Measurements from ENCODE around the gene PIK3R2.

PIK3R2 gene

DNA sequence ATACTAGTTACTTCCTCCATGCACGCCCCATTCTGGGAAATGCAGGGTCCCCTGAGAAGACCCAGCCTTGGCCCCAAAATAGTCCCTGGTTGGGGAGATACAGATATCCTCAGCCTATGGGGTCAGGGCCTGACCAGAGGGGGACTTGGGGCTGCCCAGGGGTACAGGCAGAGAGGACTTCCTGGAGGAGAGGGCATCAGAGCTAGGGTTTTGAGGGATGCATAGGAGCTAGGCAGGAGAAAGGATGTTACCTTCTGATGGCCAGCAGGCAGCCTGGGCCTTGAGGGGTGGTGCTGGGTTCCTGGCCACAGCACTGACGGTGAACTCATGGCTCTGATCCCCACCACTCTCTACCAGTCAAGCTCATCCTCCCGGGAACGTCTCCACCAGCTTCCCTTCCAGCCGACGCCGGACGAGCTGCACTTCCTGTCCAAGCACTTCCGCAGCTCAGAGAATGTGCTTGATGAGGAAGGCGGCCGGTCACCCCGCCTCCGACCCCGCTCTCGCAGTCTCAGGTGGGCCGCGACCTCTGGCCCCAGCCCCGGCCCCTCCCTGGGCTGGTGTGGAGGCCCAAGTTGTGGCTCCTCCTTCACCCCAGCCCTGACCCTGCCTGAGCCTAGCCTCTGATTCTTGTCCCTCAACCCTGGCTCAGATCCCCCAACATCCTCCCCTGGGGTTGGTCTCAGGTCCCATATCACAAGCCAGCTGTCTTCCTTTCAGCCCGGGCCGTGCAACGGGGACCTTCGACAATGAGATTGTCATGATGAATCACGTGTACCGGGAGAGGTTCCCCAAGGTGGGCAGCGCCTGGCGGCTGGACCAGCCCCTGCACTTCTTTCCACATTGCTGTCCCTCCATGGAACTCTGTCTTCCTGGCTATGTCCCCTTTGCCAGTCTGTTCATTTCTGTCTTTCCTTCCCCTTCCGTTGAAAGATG is 29.8 kb upstream of the PIK3R2 start:
- no peak overlapping the region for H3K9ac ChIP-seq (ENCODE audit: low read length)

GRCh38 chr19:18123819-18124218 is 29.1 kb upstream of the PIK3R2 start:
- Histone ChIP-seq H3K27ac (ENCODE audit: low read depth, low read length, poor library complexity, severe bottlenecking) (no peak overlapping the region), H3K4me2 (ENCODE audit: low read length) (no peak overlapping the region), H3F3A (ENCODE audit: insufficient read depth, low read length) (no peaks in the 10 kb centered on the region), H2AFZ (ENCODE audit: low read length) (no peak overlapping the region), H4K20me1 (ENCODE audit: insufficient read depth, low read length) (no peaks in the 10 kb centered on the region), H3K9me3 (ENCODE audit: low read length) (no peaks in the 10 kb centered on the region), H3K36me3 (ENCODE audit: insufficient read depth, low read length) (peaks cover 51% of the 10 kb centered on the region), H3K79me2 (ENCODE audit: insufficient read depth, low read length) (no peaks in the 10 kb centered on the region), H3K4me1 (ENCODE audit: insufficient read depth, low read length, severe bottlenecking) (peaks cover 12% of the 10 kb centered on the region), H3K4me3 (ENCODE audit: low read depth, low read length, poor library complexity, severe bottlenecking) (no peak overlapping the region), H3K9me2 (ENCODE audit: low read depth, low read length) (no peaks in the 10 kb centered on the region), H3K9ac (ENCODE audit: low read length) (no peak overlapping the region), H3K27me3 (ENCODE audit: insufficient read depth, low read length) (no peaks in the 10 kb centered on the region)
- TF ChIP-seq EZH2 (IDR thresholded peaks at IDR 0.05; ENCODE audit: borderline replicate concordance, low read length) (no peak), CTCF (IDR thresholded peaks at IDR 0.05; ENCODE audit: low read length) (no peak)

More for the DNA sequence above, 29.8 kb upstream of the PIK3R2 start:
- Histone ChIP-seq H4K20me1 (ENCODE audit: insufficient read depth, low read length) (no peaks in the 10 kb centered on the region), H3K9me3 (ENCODE audit: low read length) (no peaks in the 10 kb centered on the region), H3K27me3 (ENCODE audit: insufficient read depth, low read length) (no peaks in the 10 kb centered on the region), H3K4me2 (ENCODE audit: low read length) (no peak overlapping the region), H2AFZ (ENCODE audit: low read length) (no peak overlapping the region), H3K27ac (ENCODE audit: low read depth, low read length, poor library complexity, severe bottlenecking) (no peak overlapping the region), H3K4me1 (ENCODE audit: insufficient read depth, low read length, severe bottlenecking) (peaks cover 19% of the 10 kb centered on the region), H3K9me2 (ENCODE audit: low read depth, low read length) (no peaks in the 10 kb centered on the region), H3F3A (ENCODE audit: insufficient read depth, low read length) (no peaks in the 10 kb centered on the region), H3K4me3 (ENCODE audit: low read depth, low read length, poor library complexity, severe bottlenecking) (no peak overlapping the region), H3K79me2 (ENCODE audit: insufficient read depth, low read length) (no peaks in the 10 kb centered on the region), H3K36me3 (ENCODE audit: insufficient read depth, low read length) (peaks cover 44% of the 10 kb centered on the region)
- TF ChIP-seq EZH2 (IDR thresholded peaks at IDR 0.05; ENCODE audit: borderline replicate concordance, low read length): no peak
- TF ChIP-seq CTCF (IDR thresholded peaks at IDR 0.05; ENCODE audit: low read length): no peak

DNA sequence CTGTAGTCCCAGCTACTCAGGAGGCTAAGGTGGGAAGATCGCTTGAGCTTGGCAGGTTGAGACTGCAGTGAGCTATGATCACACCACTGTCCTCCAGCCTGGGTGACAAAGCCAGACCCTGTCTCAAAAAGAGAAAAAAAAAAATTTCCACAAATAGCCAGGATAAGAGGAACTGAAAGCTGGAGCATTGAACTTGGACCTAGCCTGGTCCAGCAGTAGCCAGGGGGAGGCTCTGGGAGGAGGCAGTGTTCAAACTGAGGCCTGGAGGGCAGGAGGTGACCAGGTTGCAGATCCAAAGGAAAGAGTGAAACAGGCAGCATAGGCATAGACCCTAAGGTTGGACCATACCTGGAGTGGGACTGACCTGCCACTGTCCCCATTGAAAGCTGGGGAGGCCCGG is 26.9 kb upstream of the PIK3R2 start:
- no peak overlapping the region for H3K4me3 ChIP-seq (ENCODE audit: low read depth, low read length, poor library complexity, severe bottlenecking)
- peaks cover 69% of the 10 kb centered on the region for H3K36me3 ChIP-seq (ENCODE audit: insufficient read depth, low read length)
- no peak overlapping the region for H3K9ac ChIP-seq (ENCODE audit: low read length)
- TF ChIP-seq CTCF (IDR thresholded peaks at IDR 0.05; ENCODE audit: low read length) (no peak), EZH2 (IDR thresholded peaks at IDR 0.05; ENCODE audit: borderline replicate concordance, low read length) (no peak)
- H3K4me2 ChIP-seq (ENCODE audit: low read length): no peak overlapping the region
- no peaks in the 10 kb centered on the region for H3K9me2 ChIP-seq (ENCODE audit: low read depth, low read length)
- no peak overlapping the region for H3K27ac ChIP-seq (ENCODE audit: low read depth, low read length, poor library complexity, severe bottlenecking)
- no peaks in the 10 kb centered on the region for H3K9me3 ChIP-seq (ENCODE audit: low read length)
- no peaks in the 10 kb centered on the region for H3K79me2 ChIP-seq (ENCODE audit: insufficient read depth, low read length)
- no peaks in the 10 kb centered on the region for H3F3A ChIP-seq (ENCODE audit: insufficient read depth, low read length)
- no peaks in the 10 kb centered on the region for H3K27me3 ChIP-seq (ENCODE audit: insufficient read depth, low read length)
- no peak overlapping the region for H2AFZ ChIP-seq (ENCODE audit: low read length)
- no peaks in the 10 kb centered on the region for H3K4me1 ChIP-seq (ENCODE audit: insufficient read depth, low read length, severe bottlenecking)
- H4K20me1 ChIP-seq (ENCODE audit: insufficient read depth, low read length): no peaks in the 10 kb centered on the region

Data from OCI-LY1 (cell line).